ENCODE measurements around the gene GRPEL1.

DNA sequence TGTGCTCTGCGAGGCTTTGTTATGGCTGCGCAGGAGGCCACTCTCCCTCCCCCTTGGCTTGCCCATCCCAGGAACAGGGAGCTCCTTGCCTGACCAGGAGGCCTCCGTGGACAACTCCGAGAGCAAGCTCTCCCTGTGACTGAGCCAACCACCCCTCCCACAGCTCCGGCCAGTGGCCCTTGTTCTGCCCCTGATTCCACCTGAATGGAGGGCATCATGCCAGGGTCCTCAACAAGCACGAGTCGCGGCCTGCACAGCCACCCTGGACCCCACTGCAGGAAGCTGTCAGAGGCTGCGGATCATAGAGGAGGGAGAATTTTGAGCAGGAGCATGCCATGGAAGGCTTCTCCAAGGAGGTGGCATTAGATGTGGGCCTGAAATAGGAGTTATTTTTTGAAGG is 44.8 kb upstream of the GRPEL1 start:
- TF ChIP-seq, protein P1, sequence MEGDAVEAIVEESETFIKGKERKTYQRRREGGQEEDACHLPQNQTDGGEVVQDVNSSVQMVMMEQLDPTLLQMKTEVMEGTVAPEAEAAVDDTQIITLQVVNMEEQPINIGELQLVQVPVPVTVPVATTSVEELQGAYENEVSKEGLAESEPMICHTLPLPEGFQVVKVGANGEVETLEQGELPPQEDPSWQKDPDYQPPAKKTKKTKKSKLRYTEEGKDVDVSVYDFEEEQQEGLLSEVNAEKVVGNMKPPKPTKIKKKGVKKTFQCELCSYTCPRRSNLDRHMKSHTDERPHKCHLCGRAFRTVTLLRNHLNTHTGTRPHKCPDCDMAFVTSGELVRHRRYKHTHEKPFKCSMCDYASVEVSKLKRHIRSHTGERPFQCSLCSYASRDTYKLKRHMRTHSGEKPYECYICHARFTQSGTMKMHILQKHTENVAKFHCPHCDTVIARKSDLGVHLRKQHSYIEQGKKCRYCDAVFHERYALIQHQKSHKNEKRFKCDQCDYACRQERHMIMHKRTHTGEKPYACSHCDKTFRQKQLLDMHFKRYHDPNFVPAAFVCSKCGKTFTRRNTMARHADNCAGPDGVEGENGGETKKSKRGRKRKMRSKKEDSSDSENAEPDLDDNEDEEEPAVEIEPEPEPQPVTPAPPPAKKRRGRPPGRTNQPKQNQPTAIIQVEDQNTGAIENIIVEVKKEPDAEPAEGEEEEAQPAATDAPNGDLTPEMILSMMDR (IDR thresholded peaks at IDR 0.05), result no peak
- TF ChIP-seq POLR2A (IDR thresholded peaks at IDR 0.05), result no peak
